GM12892 (cell line): ENCODE measurements around the gene DNAH12.

ENCODE experiments used
- POLR2A ChIP-seq: IDR thresholded peaks from 2 replicates; pipeline ENCODE4 v1.6.1; 2011; ENCODE audit warnings: low read depth, low read length, control low read depth
- TAF1 ChIP-seq: IDR thresholded peaks from 2 replicates; pipeline ENCODE4 v1.6.1; 2011; ENCODE audit warnings: low read depth, mild to moderate bottlenecking, control low read depth, low read length, borderline replicate concordance

DNA sequence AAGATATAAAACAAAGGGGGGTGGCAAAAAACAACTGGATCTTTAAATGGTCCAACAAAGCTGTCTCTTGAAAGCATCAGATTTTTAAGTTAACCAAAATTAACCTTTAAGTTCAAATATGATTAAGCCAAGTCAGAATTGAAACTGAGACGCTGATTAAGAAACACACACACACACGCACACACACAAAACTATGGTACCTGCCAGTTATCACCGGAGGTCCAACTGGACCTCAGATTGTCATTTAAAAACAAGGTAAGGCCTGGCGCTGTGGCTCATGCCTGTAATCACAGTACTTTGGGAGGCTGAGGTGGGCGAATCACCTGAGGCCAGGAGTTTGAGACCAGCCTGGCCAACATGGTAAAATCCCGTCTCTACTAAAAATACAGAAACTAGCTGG is 42.6 kb upstream of the DNAH12 start:
- TF ChIP-seq POLR2A (no peak), TAF1 (no peak)
